HG03558 (cell line): Measurements from ENCODE around the gene DNAAF1.
"Not testable (repeated sequence)": the region's sequence is repeated elsewhere in the genome, so short reads cannot be mapped to it uniquely, and the experiment has no call there.

Experiments
- ATAC-seq: cut with Tn5 transposase; IDR thresholded peaks from one replicate; pipeline ENCODE4 v1.9.1; 2021; ENCODE audit warnings: moderate number of reproducible peaks; ENCODE audit not compliant: unreplicated experiment; ENCODE audit errors: extremely low read depth

Gene DNAAF1

DNA sequence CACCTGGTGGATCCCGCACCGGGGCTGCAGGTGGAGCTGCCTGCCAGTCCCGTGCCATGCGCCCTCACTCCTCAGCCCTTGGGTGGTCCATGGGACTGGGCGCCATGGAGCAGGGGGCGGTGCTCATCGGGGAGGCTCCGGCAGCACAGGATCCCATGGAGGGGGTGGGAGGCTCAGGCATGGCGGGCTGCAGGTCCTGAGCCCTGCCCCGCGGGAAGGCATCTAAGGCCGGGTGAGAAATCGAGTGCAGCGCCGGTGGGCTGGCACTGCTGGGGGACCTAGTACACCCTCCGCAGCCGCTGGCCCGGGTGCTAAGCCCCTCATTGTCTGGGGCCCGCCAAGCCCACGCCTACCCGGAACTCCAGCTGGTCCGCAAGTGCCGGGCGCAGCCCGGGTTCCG lies 59.4 kb downstream of the DNAAF1 start:
- ATAC-seq = not testable (repeated sequence)

DNA sequence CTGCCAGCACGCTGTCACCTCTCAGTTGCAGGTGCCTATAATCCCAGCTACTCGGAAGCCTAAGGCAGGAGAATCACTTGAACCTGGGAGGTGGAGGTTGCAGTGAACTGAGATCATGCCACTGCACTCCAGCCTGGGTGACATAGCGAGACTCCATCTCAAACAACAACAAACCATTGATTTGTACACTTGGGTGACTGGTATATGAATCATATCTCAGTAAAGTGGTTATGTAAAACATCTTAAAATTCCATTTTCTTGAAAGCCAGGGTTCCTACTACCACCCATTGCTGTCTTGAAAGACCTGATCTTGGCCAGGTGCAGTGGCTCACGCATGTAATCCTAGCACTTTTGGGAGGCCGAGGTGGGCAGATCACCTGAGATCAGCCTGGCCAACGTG lies 60.0 kb downstream of the DNAAF1 start:
- not testable (repeated sequence) for ATAC-seq

DNA sequence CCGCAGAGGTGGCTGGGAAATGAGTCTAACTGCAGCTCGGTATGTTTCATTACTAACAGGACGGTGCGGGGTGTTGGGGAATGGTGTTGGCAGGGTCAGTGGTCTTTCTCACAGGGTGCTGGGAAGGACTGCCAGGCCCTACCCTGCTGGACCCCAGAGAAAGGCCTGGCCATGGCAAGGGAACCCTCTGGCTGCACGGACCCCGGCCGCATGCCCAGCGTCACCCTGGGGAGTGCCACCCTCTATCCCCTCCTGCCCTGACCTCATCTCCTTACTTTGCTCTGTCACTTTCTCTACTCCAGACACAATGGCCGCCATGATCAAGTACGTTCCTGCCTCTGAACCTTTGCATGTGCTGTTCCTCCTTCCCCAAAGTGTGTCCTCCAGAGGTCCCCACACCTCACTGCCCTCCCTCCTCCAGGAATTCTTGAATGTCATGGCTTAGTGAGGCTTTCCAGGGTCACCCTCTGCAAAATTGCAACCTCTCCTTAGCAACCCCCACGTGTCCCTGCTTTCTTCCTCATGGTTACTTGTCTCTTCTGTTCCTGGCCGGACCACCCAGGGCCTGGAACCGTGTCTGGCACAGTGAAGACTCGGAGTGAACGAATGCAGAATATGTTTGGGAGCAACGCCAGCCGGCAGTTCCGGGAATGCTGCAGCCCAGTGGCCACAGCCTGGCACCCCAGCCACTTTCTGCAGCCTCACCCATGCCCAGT lies 61.0 kb downstream of the DNAAF1 start:
- no peak for ATAC-seq

DNA sequence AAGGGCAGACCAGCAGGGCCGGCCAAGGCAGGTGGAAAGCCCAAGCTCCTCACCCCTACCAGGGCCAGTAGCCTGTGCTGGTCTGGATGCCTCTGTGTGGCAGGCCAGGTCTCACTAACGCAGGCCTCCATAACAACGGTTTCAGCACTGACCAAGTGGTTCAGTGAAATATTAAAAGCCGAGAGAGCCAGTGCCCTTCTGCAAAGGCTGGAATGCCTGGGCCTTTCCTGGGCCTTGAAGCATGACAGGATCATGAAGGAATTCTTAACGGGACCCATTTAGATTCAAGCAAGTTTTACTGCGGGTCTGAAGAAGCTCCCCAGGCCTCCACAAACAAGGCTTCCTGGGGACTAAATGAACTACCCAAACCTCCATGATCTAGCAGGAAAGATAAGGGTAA lies 62.1 kb downstream of the DNAAF1 start:
- ATAC-seq = no peak

DNA sequence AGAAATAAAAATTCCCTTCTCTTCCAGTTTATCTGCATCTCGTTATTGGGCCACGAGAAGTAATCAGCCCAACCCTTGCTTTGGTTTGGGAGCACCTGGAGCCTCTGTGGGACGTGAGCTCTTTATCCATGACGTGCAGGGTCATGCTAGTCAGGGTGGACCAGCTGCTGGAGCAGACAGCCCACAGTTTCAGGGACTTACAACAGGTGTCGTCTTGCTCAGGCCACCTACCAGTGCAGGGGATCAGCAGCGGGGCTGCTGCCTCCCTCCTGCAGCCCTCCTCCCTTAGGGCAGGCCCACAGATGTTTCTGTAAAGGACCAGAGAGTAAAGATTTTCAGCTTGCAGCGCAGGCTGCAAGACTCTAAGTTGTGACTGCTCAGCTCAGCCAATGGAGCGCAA lies 62.8 kb downstream of the DNAAF1 start:
- no peak for ATAC-seq

DNA sequence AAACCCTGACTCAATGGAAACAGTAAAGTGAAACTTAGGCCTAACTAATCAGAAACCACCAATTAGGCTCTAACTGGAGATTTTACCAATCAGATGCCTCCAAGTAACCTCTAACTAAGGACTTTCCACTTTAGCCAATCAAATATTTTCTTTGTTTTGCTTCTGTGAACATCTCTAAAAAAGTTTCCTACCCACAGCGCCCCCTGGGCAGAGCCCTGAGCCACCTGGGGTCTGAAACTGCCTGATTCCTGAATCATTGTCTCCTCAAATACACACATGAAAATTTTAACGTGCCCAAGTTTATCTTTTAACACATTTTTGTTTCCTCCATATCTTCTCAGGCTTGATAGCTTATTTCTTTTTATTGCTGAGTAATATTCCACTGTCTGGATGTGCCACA lies 64.9 kb downstream of the DNAAF1 start:
- ATAC-seq = no peak

DNA sequence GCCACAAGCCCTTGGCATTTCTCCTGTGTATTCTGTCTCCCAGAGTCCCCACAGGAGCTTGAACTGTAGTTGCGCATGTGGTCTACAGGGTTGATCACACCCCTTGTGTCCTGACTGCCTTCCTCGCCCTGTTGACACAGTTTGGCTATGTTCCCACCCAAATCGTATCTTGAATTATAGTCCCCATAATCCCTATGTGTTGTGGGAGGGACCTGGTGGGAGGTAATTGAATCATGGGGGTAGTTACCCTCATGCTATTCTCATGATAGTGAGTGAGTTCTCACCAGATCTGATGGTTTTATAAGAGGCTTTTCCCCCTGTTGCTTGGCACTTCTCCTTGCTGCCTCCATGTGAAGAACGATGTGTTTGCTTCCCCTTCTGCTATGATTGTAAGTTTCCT lies 67.0 kb downstream of the DNAAF1 start:
- ATAC-seq = no peak

DNA sequence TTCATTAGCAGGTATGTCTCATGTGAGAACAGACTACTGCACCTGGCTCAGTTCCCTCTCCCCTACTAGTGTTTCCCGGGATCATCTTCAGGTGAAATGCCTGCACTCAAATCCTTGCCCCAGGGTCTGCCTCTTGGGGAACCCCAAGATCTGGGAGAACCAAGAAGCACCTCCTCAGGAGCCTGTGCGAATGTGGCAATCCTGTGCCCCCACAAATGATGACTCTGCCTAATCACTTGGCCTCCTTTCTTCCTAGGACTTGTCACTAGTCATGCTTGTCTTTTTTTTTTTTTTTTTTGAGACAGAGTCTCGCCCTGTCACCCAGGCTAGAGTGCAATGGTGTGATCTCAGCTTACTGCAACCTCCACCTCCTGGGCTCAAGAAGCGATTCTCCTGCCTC lies 67.5 kb downstream of the DNAAF1 start:
- ATAC-seq = no peak

DNA sequence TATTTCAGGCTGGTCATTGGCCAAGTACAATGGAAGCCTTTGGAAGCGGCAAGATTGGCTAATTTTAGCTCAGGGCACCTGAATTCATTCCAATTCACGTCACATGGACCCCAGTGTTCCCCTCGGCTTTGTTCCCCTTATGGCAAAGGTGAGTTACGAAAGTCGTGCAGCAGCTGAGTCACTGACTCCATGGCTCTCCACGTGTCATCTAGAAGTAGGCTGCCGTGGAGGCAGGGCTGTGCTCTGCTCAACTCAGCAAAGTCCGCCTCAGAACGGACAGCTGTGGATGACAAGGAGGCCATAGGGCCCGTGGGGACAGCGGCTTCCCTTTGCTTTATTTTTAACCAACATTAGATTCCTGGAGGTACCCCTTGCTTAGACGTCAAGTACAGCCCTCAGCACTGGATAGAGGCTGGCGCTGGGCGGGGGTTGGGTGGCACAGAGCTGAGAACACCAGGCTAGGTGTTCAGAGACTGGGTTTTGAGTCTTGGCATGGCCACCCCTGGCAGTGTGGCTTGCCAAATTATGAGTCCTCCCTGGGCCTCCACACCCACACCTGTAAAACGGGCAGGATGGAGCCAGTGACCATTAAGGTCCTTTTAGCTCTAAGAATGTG lies 69.5 kb downstream of the DNAAF1 start:
- no peak for ATAC-seq

DNA sequence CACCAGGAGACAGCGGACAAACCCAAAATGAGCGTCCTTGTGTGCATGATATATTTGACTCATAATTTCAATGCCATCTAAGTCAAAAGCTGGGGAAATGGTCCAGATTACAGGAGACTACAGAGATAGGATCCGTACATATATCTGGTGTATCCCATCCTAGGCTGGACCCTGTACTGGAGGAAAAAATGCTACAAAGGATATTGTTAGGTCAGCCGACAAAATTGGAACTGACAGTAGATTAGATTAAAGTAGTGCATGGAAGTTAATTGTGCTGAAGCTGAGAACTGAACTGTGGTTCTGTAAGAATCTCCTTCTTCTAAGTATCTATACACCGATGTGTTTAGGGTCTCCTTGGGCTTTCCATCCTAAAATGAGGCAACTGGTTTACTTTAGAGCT lies 70.4 kb downstream of the DNAAF1 start:
- no peak for ATAC-seq

DNA sequence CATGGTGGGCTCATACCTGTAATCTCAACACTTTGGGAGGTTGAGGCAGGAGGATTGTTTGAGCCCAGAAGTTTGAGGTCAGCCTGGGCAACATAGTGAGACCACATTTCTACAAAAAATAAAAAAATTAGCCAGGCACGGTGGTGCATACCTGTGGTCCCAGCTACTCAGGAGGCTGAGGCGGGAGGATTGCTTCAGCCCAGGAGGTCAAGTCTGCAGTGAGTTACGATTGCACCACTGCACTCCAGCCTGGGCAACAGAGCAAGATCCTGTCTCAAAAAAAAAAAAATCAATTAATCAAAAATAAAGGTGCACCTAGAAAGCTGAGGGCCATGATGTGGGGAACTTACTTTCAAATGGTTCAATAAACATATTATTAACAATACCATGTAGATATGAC lies 71.0 kb downstream of the DNAAF1 start:
- ATAC-seq = not testable (repeated sequence)

DNA sequence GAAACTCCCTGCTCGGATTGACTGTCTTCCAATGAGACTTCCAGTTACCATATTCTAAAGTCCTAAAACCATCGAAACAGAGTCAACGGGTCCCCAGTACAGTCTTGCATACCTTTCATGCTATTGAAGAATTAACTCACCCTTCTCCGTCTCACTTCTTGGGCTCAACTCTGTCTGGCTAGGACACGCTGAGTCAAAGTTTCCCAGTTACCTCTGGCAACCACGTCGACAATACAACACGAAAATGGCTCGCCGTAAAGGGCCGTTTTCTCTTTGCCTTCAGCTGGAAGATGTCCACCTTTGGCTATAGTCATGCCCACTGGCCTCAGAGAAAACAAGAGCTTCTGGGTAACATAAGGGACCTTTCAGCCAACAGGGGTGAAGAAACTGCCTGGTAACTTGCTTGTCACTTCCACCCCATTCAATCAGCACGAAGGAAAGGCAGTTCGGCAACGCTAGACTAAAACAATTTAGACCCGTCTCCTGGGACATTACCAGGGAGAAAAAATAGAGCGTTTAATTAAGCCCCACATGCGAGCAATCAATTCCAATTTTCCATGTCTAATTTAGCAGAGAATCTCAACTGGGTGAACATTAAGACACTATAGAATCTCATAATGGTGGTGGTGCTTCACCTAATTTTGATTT lies 73.2 kb downstream of the DNAAF1 start:
- no peak for ATAC-seq

DNA sequence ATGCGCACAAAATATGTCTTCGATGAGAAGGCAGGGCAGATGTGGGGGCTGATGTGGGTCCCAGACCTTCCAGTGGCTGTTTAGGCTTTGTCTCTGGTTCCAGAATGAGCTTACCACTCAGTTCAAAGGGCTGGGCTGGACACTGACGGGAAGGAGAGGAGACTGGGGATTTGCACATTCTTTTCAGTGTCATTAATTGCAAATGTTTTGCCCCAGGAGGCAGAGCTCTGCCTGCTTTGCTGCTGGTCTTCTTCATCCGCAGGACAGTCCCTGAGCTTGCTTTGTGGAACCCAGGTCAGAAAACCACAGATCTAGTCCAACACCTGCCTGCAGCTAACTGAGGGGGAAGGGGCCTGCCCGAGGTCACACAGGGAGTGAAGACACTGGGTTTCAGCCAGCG lies 73.8 kb downstream of the DNAAF1 start:
- no peak for ATAC-seq

DNA sequence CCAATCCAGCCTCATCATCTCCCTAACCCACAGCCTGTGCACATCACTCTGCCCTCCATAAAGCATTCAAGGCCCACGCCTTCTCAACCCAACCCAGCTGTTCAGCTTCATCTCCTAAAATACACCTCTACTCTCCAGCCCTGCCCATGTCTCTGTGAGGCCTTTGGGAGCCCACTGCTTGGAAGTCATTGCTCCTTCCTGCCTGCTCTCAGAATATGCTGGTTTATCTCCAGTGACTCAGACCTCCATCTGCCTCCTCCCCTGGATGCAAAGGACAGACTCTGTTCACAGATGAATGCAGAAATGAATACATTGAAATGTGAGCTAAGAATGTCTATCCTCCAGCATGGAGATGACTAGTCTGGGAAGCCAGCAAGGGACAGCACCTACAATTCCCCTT lies 75.7 kb downstream of the DNAAF1 start:
- no peak for ATAC-seq

DNA sequence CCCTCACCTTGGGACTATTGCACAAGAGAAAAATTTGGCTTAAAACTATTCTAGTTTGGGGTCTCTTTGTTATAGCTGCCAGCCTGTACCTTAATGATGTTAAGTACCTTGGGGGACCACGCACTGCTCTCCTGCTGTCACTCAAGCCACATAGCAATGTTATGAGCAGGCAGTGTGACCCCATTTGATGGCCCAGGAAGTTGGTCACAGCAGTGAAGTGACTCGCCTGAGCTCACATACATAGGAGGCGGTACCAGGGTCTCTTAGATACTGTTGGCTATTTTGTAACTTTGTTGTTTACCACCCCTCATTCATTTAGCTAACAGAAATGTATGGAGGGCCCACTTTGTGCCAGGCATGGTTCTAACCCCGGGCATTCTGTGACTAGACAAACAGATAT lies 78.3 kb downstream of the DNAAF1 start:
- ATAC-seq = no peak

DNA sequence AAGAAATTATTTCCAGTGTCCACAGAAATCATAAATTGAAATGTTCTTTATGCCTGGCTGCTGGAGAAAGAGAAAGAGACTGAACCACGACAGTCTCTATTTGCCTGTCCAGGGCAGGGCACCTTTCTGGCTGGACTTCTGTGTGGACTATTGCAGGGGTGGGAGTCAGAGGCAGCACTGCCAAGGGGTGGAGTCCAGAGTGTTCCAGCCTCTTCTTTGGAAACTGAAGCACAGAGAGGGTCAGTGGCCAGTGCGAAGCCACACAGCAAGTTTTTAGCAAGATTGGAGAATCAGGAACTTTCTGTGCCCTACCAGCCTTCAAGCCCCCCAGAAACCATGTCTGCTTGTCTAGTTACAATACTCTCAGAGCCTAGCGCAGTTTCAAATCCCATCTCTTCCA lies 79.4 kb downstream of the DNAAF1 start:
- no peak for ATAC-seq

DNA sequence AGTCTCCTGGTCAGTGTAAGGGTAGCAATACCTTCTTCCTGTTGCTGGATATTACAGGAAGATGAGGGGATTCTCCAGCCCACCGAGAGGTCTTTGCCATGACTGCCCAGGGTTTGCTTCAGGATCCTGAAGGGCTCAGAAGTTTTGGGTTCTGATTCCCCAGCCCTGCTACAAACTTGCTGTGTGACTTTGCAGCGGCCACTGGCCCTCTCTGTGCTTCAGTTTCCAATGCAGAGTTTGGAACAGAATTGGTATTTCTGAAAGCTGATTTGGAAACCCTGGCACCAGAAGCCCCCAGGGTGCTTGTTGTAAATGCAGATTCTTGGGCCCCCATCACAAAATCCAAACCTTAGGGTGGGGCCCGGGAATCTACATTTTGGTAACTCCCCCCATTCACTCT lies 80.0 kb downstream of the DNAAF1 start:
- ATAC-seq = no peak

DNA sequence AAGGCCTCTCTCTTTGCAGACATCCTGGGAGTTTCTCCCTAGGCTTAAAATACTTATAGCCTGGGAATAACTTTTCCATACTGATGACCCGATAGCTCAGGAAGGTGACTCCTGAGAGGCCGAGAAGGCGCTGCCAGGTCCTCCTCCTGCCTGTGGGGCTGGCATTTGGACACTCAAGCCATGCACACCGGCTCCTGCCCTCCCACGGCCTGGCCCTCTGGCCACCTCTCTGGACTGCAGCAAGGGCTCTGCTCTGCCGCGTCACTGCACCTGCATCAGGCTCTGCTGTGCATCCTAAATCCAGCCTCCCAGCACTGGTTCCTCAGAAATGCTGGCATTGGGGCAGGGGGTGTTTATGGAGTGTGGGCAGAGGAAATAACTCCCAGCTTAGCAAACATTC lies 80.5 kb downstream of the DNAAF1 start:
- ATAC-seq = no peak

DNA sequence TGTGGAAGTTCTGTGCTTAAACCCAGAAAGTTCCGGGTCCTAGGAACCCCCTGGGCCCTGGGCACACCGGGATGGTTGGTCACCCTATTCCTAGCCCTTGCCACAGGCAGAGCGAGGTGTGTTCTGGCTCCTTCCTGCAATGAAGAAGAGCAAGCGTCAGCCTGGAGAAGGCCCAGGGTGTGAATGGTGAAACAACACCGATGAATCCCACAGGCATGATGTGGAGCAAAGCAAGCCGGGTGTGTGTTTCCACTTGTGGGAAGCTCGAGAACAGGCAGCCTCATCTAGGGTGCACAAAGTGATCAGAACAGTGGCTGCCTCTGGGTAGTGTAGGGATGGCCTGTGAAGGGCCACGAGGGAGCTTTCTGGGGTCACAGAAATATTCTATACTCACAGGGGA lies 80.9 kb downstream of the DNAAF1 start:
- ATAC-seq = no peak
